Fibroblast of lung (primary cell): ENCODE data around the gene NMNAT3.

Experiments
- EZH2 ChIP-seq: IDR thresholded peaks from 2 replicates; pipeline ENCODE4 v1.5.1; 2012; ENCODE audit warnings: low read length, control low read depth, mild to moderate bottlenecking; ENCODE audit errors: missing control alignments
- TF ChIP-seq, protein P1 (sequence below), 2 donors: IDR thresholded peaks in 1 of 2; conservative IDR thresholded peaks in 1 of 2; 1 replicate in 1 of 2; 2 replicates in 1 of 2; pipeline ENCODE4 v1.5.1; 2011 to 2012; ENCODE audit warnings: low read length in 2 of 2, control low read depth in 1 of 2, inconsistent platforms in 1 of 2, low read depth in 1 of 2, mild to moderate bottlenecking in 1 of 2

DNA sequence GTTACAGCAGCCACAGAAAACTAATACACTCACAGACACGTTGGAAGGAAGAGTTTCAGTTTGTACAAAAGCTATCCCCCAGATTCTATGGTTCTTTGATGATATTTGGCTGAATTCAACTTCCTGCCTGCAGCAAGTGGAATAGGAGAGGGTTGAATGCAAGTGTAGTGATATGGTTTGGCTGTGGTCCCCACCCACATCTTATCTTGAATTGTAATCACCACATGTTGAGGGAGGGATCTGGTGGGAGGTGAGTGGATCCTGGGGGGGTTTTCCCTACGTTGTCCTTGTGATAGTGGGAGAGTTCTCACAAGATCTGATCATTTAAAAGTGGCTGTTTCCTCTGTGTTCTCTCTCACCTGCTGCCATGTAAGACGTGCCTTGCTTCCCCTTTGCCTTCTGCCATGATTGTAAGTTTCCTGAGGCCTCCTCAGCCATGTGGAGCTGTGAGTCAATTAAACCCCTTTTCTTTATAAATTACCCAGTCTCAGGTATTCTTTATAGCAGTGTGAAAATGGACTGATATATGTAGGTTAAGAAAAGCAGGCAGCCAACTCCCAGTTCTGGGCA, 29.8 kb downstream of the NMNAT3 start:
- TF ChIP-seq, protein P1, sequence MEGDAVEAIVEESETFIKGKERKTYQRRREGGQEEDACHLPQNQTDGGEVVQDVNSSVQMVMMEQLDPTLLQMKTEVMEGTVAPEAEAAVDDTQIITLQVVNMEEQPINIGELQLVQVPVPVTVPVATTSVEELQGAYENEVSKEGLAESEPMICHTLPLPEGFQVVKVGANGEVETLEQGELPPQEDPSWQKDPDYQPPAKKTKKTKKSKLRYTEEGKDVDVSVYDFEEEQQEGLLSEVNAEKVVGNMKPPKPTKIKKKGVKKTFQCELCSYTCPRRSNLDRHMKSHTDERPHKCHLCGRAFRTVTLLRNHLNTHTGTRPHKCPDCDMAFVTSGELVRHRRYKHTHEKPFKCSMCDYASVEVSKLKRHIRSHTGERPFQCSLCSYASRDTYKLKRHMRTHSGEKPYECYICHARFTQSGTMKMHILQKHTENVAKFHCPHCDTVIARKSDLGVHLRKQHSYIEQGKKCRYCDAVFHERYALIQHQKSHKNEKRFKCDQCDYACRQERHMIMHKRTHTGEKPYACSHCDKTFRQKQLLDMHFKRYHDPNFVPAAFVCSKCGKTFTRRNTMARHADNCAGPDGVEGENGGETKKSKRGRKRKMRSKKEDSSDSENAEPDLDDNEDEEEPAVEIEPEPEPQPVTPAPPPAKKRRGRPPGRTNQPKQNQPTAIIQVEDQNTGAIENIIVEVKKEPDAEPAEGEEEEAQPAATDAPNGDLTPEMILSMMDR (conservative IDR thresholded peaks at IDR 0.05 in 1 of 2, IDR thresholded peaks at IDR 0.05 in 1 of 2; ENCODE audit: low read depth in 1 of 2, low read length in 2 of 2), result no peak
- TF ChIP-seq EZH2, result no peak
